DOHH2 (cell line): ENCODE data around the gene HAPLN2.

Experiments used
- EZH2phosphoT487 ChIP-seq: fragments of 200-600 bp; sonication (generic); IDR thresholded peaks from 2 replicates; pipeline ENCODE4 v1.6.1; 2017; ENCODE audit warnings: borderline replicate concordance, mild to moderate bottlenecking, antibody characterized with exemption, low read length, moderate library complexity, mixed read lengths
- TF ChIP-seq, protein P1 (sequence below): fragments of 200-600 bp; sonication (generic); IDR thresholded peaks from one replicate; pipeline ENCODE4 v1.5.1; 2014; ENCODE audit warnings: antibody characterized with exemption, mild to moderate bottlenecking, low read depth, low read length; ENCODE audit not compliant: poor library complexity, severe bottlenecking

DNA sequence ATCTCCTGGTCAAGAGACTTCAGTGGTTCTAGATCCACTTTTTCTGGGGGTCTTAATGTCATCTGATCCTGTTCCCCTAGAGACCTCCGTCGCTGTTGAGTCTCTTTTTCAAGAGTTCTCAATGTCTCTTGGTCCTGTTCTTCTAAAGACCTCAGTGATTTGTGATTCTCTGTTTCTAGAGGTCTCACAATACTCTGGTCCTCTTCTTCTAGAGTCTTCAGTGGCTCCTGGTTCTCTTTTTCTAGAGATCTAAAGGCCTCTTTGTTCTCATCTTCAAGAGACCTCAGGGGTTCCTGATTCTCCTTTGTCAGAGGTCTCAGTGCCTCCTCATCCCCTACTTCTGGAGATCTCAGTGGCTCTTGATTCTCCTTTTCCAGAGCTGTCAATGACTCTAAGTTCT lies 52.6 kb downstream of the HAPLN2 start:
- TF ChIP-seq, protein P1, sequence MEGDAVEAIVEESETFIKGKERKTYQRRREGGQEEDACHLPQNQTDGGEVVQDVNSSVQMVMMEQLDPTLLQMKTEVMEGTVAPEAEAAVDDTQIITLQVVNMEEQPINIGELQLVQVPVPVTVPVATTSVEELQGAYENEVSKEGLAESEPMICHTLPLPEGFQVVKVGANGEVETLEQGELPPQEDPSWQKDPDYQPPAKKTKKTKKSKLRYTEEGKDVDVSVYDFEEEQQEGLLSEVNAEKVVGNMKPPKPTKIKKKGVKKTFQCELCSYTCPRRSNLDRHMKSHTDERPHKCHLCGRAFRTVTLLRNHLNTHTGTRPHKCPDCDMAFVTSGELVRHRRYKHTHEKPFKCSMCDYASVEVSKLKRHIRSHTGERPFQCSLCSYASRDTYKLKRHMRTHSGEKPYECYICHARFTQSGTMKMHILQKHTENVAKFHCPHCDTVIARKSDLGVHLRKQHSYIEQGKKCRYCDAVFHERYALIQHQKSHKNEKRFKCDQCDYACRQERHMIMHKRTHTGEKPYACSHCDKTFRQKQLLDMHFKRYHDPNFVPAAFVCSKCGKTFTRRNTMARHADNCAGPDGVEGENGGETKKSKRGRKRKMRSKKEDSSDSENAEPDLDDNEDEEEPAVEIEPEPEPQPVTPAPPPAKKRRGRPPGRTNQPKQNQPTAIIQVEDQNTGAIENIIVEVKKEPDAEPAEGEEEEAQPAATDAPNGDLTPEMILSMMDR = no peak
- no peak for TF ChIP-seq EZH2phosphoT487
